ENCODE measurements around the gene RPL22.

RPL22 gene

GRCh38 chr1:6199298-6200187 lies at the start of gene RPL22:
RPL22 (minus strand) TSS chr1:6199595; CDS start chr1:6199573, 22 bp downstream.
- peak; percentile 99 for DNase-seq

- DNase-seq = no peak
Measured at GRCh38 chr1:6248161-6248776, 48.9 kb upstream of the RPL22 start.

- DNase-seq = no peak
Measured at GRCh38 chr1:6247651-6248050, 48.3 kb upstream of the RPL22 start.

- DNase-seq = peak; percentile 79
Measured at GRCh38 chr1:6246497-6247467, 47.4 kb upstream of the RPL22 start.

- DNase-seq = peak; percentile 68
Measured at GRCh38 chr1:6245869-6246496, 46.6 kb upstream of the RPL22 start.

- peak; percentile 76 for DNase-seq
Measured at GRCh38 chr1:6245086-6245868, 45.9 kb upstream of the RPL22 start.

GRCh38 chr1:6244401-6245049 lies 45.1 kb upstream of the RPL22 start:
- no peak for DNase-seq

GRCh38 chr1:6243993-6244392 lies 44.6 kb upstream of the RPL22 start, which contains the start of gene HES3:
HES3 (plus strand) TSS chr1:6244179; CDS start chr1:6244366, 187 bp downstream.
- no peak for DNase-seq

GRCh38 chr1:6243053-6243834 lies 43.8 kb upstream of the RPL22 start:
- no peak for DNase-seq

GRCh38 chr1:6241887-6242740 lies 42.7 kb upstream of the RPL22 start:
- no peak for DNase-seq

GRCh38 chr1:6241107-6241886 lies 41.9 kb upstream of the RPL22 start:
- no peak for DNase-seq

GRCh38 chr1:6239950-6240768 lies 40.8 kb upstream of the RPL22 start:
- no peak for DNase-seq

- DNase-seq = no peak
Measured at GRCh38 chr1:6239213-6239752, 39.9 kb upstream of the RPL22 start.

- no peak for DNase-seq
Measured at GRCh38 chr1:6237093-6237492, 37.7 kb upstream of the RPL22 start.

- peak; percentile 26 for DNase-seq
Measured at GRCh38 chr1:6235296-6235677, 35.9 kb upstream of the RPL22 start.

- no peak for DNase-seq
Measured at GRCh38 chr1:6234502-6235295, 35.3 kb upstream of the RPL22 start.

Data from activated CD4-positive, alpha-beta T cell treated with anti-CD3 and anti-CD28 coated beads, Interleukin-2, amount 50 U/mL, for 16 hours (primary cell).